Thymus (tissue), 11 donors: ENCODE measurements around the gene ZNF576. TPM values are rescaled to one million over a fixed set of nuclear protein-coding genes. Genes with fewer than 3 reads are reported as not detected.
"Not testable (repeated sequence)": the region's sequence is repeated elsewhere in the genome, so short reads cannot be mapped to it uniquely, and the experiment has no call there.

Source experiments
- DNase-seq, 9 donors: peaks; one replicate each; pipeline ENCODE4 v3.0.0-alpha.2; 2013; ENCODE audit warnings: low spot score in 9 of 9, low read depth in 6 of 9, missing footprints in 1 of 9
- H3K27ac ChIP-seq, 2 donors: one replicate each; pipeline ENCODE4 v1.5.1; 2013; ENCODE audit warnings: control low read depth in 1 of 2, low read depth in 1 of 2, low read length in 1 of 2, mild to moderate bottlenecking in 1 of 2, moderate library complexity in 1 of 2
- H3K27me3 ChIP-seq, 2 donors: one replicate each; pipeline ENCODE4 v1.5.1; 2013; ENCODE audit warnings: low read length in 1 of 2; ENCODE audit not compliant: control insufficient read depth in 2 of 2, insufficient read depth in 1 of 2
- H3K36me3 ChIP-seq, 2 donors: one replicate each; pipeline ENCODE4 v1.5.1; 2013; ENCODE audit warnings: low read length in 1 of 2, mild to moderate bottlenecking in 1 of 2, moderate library complexity in 1 of 2; ENCODE audit not compliant: control insufficient read depth in 2 of 2, insufficient read depth in 2 of 2
- H3K4me1 ChIP-seq, 2 donors: one replicate each; pipeline ENCODE4 v1.5.1; 2013; ENCODE audit warnings: low read length in 2 of 2; ENCODE audit not compliant: control insufficient read depth in 2 of 2, insufficient read depth in 2 of 2
- H3K4me3 ChIP-seq, 2 donors: one replicate each; pipeline ENCODE4 v1.5.1; 2013; ENCODE audit warnings: low read length in 2 of 2, control low read depth in 1 of 2, mild to moderate bottlenecking in 1 of 2
- H3K9me3 ChIP-seq, 2 donors: one replicate each; pipeline ENCODE4 v1.5.1; 2013; ENCODE audit warnings: low read length in 1 of 2, mild to moderate bottlenecking in 1 of 2; ENCODE audit not compliant: control insufficient read depth in 2 of 2, insufficient read depth in 1 of 2
- WGBS: extraction: QIAGEN DNeasy Blood & Tissue Kit; methylation state at CpG from one replicate; pipeline ENCODE4 v1.1.7; 2013; 5-methylcytosine and 5-hydroxymethylcytosine counted together
- polyA plus RNA-seq: library from polyadenylated mRNA; stranded (reverse); fragments of 200-250 nt; gene quantifications from one replicate; pipeline ENCODE4 v1.2.3, GENCODE V29; 2013
- total RNA-seq: library from RNA; stranded (reverse); fragments of 120-200 nt; gene quantifications from one replicate; pipeline ENCODE4 v1.2.4, GENCODE V29; 2013
- donor health status: healthy.

The ZNF576 gene
- total and polyA plus RNA-seq, 2 donors: 9.7 to 10.3 TPM

DNA sequence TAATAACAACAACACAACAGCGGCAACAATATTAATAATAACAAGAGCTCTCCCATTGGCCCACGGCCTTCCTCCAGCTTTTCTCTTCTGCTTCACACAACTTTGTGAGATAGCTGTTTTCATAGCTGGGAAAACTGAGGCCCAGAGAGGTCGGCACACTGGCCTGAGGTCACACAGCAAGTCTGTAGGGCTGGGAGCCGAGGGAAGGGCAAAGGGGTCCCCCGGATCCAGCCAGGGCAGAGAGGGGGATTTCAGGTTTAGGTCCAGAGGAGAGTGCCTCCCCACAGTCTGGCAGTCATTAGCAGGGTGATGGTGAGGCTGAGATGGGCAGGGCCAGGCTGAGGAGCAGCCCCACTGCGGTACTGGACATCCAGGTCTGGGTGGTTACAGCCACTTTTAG, 52.2 kb downstream of the ZNF576 start:
- WGBS: 98% methylated on average over 6 of the region's 6 CpGs
- Histone ChIP-seq H3K36me3 (peaks cover 0 to 3% of the 10 kb centered on the region in 2 donors), H3K9me3 (no peaks in the 10 kb centered on the region), H3K4me1 (no peaks in the 10 kb centered on the region), H3K27ac (no peak overlapping the region), H3K4me3 (no peak overlapping the region), H3K27me3 (peaks cover 0 to 2% of the 10 kb centered on the region in 2 donors)
- DNase-seq: no peak

DNA sequence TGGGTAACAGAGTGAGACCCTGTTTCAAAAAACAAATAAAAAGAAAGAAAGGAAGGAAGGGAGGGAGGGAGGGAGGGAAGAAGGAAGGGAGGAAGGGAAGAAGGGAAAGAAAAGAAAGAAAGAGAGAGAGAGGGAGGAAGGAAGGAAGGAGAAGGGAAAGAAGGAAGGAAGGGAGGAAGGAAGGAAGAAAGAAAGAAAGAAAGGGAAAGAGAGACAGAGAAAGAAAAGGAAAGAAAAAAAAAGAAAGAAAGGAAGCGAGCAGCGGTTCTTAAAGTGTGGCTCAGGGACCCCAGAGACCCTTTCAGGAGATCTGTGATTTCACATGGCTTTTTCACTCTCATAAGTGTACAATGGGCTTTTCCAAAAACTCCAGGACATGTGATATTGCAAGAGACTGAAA, 53.1 kb downstream of the ZNF576 start:
- peaks cover 0 to 3% of the 10 kb centered on the region in 2 donors for H3K36me3 ChIP-seq
- 88% methylated on average over 2 of the region's 2 CpGs for WGBS
- H3K4me3 ChIP-seq: no peak overlapping the region
- no peak for DNase-seq
- no peaks in the 10 kb centered on the region for H3K27me3 ChIP-seq
- no peaks in the 10 kb centered on the region for H3K9me3 ChIP-seq
- H3K27ac ChIP-seq: no peak overlapping the region
- H3K4me1 ChIP-seq: no peaks in the 10 kb centered on the region

DNA sequence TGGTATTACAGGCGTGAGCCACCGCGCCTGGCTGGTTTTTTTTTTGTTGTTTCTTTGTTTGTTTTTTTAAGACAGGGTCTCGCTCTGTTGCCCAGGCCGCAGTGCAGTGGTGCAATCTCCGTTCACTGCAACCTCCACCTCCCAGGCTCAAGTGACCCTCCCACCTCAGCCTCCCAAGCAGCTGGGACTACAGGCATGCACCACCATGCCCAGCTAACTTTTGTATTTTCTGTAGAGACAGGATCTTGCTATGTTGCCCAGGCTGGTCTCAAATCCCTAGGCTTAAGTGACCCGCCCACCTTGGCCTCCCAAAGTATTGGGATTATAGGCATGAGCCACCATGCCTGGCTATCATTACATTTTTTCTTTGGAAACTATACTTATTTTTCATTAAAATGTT, 53.9 kb downstream of the ZNF576 start:
- not testable (repeated sequence) for H3K4me3 ChIP-seq, DNase-seq, H3K27ac ChIP-seq, H3K9me3 ChIP-seq, H3K36me3 ChIP-seq, H3K27me3 ChIP-seq, H3K4me1 ChIP-seq
- WGBS: 98% methylated on average over 7 of the region's 7 CpGs

Other genes with a start within 250 kb of the ZNF576 start
- 0.99 TPM for gene CD177, start 242.9 kb upstream of the ZNF576 start, total RNA-seq
- 0.80 TPM for gene CD177, start 242.9 kb upstream of the ZNF576 start, polyA plus RNA-seq
- 0.99 TPM for gene TEX101, start 181.7 kb upstream of the ZNF576 start, total RNA-seq
- 0.18 TPM for gene TEX101, start 181.7 kb upstream of the ZNF576 start, polyA plus RNA-seq
- gene LYPD3, start 131.0 kb upstream of the ZNF576 start, total RNA-seq: 3.0 TPM
- 34.2 TPM for gene LYPD3, start 131.0 kb upstream of the ZNF576 start, polyA plus RNA-seq
- gene PHLDB3, start 91.8 kb upstream of the ZNF576 start, total RNA-seq: 12.0 TPM
- 37.9 TPM for gene PHLDB3, start 91.8 kb upstream of the ZNF576 start, polyA plus RNA-seq
- 32.3 TPM for gene ETHE1, start 69.4 kb upstream of the ZNF576 start, total RNA-seq
- 44.8 TPM for gene ETHE1, start 69.4 kb upstream of the ZNF576 start, polyA plus RNA-seq
- gene ZNF575, start 63.4 kb upstream of the ZNF576 start, total RNA-seq: 0.38 TPM
- 2.5 TPM for gene ZNF575, start 63.4 kb upstream of the ZNF576 start, polyA plus RNA-seq
- gene XRCC1, start 21.1 kb upstream of the ZNF576 start, total RNA-seq: 28.2 TPM
- gene XRCC1, start 21.1 kb upstream of the ZNF576 start, polyA plus RNA-seq: 23.2 TPM
- gene PINLYP, start 20.8 kb upstream of the ZNF576 start, total RNA-seq: 16.0 TPM
- gene PINLYP, start 20.8 kb upstream of the ZNF576 start, polyA plus RNA-seq: 12.3 TPM
- gene IRGQ, start 461 bp upstream of the ZNF576 start, total RNA-seq: 4.4 TPM
- gene IRGQ, start 461 bp upstream of the ZNF576 start, polyA plus RNA-seq: 7.5 TPM
- gene SRRM5, start 15.5 kb downstream of the ZNF576 start, total RNA-seq: 0.05 TPM
- 0.39 TPM for gene SRRM5, start 15.5 kb downstream of the ZNF576 start, polyA plus RNA-seq
- 74.3 TPM for gene ZNF428, start 23.0 kb downstream of the ZNF576 start, total RNA-seq
- gene ZNF428, start 23.0 kb downstream of the ZNF576 start, polyA plus RNA-seq: 54.8 TPM
- 1.5 TPM for gene CADM4, start 43.3 kb downstream of the ZNF576 start, total RNA-seq
- gene CADM4, start 43.3 kb downstream of the ZNF576 start, polyA plus RNA-seq: 6.5 TPM
- gene PLAUR, start 73.6 kb downstream of the ZNF576 start, total RNA-seq: 5.3 TPM
- gene PLAUR, start 73.6 kb downstream of the ZNF576 start, polyA plus RNA-seq: 15.3 TPM
- not detected for gene IRGC, start 119.5 kb downstream of the ZNF576 start, total RNA-seq
- gene IRGC, start 119.5 kb downstream of the ZNF576 start, polyA plus RNA-seq: 0.02 TPM
- 16.0 TPM for gene SMG9, start 158.4 kb downstream of the ZNF576 start, total RNA-seq
- gene SMG9, start 158.4 kb downstream of the ZNF576 start, polyA plus RNA-seq: 36.9 TPM
- 8.7 TPM for gene KCNN4, start 184.4 kb downstream of the ZNF576 start, total RNA-seq
- 22.9 TPM for gene KCNN4, start 184.4 kb downstream of the ZNF576 start, polyA plus RNA-seq
- gene LYPD5, start 205.9 kb downstream of the ZNF576 start, total RNA-seq: 1.7 TPM
- gene LYPD5, start 205.9 kb downstream of the ZNF576 start, polyA plus RNA-seq: 3.2 TPM
- gene ZNF283, start 230.7 kb downstream of the ZNF576 start, total RNA-seq: 5.9 TPM
- gene ZNF283, start 230.7 kb downstream of the ZNF576 start, polyA plus RNA-seq: 4.6 TPM